ENCODE data around the gene POLR2E.

Gene POLR2E

DNA sequence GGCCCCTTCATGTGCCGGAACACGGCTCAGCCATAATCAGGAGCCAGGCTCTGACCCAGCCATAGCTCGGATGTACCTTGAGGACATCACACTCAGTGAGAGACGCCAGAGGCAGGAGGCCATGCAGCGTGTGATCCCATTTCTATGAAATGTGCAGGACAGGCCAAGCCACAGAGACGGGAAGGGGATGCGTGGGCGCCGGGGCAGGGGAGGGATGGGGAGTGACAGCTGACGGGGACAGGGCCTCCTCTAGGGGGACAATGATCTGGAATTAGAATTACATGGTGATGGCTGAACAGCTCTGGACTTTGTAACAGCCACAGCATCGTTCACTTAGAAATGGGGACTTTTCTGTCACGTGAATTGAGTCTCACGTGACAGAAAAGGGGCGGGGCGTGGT is 44.0 kb upstream of the POLR2E start:
- H3K27ac ChIP-seq: no peak overlapping the region
- peaks cover 15% of the 10 kb centered on the region for H3K36me3 ChIP-seq (replicated peaks)
- in situ Hi-C loops (cut with HindIII; ENCODE audit: low pct_ligation_motif_present, low sequenced_read_pairs): no loop called here
- no peak overlapping the region for H3K4me3 ChIP-seq (ENCODE audit: low read depth, low read length)
- no peaks in the 10 kb centered on the region for H3K27me3 ChIP-seq (replicated peaks)
- DNase-seq: no peak
- TF ChIP-seq, protein P1, sequence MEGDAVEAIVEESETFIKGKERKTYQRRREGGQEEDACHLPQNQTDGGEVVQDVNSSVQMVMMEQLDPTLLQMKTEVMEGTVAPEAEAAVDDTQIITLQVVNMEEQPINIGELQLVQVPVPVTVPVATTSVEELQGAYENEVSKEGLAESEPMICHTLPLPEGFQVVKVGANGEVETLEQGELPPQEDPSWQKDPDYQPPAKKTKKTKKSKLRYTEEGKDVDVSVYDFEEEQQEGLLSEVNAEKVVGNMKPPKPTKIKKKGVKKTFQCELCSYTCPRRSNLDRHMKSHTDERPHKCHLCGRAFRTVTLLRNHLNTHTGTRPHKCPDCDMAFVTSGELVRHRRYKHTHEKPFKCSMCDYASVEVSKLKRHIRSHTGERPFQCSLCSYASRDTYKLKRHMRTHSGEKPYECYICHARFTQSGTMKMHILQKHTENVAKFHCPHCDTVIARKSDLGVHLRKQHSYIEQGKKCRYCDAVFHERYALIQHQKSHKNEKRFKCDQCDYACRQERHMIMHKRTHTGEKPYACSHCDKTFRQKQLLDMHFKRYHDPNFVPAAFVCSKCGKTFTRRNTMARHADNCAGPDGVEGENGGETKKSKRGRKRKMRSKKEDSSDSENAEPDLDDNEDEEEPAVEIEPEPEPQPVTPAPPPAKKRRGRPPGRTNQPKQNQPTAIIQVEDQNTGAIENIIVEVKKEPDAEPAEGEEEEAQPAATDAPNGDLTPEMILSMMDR (IDR thresholded peaks at IDR 0.05; ENCODE audit: low read depth, low read length, missing control alignments): no peak

DNA sequence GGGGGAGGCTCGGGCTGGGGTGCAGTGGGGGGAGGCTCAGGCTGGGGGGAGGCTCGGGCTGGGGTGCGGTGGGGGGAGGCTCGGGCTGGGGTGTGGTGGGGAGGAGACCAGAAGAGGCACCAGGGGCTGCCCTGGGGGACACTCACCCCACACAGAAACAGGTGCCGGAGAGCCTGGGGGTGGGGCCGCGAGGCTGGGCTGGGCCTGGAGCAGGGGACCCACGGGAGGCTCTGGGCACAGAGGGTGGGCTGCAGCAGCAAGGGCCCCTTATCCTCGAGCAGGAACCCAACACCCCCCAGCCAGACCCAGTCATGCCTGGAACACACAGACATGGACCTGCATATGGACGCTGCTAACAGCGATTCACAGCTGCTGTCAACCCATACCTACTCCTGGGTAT is 42.9 kb upstream of the POLR2E start:
- Histone ChIP-seq H3K27ac (no peak overlapping the region), H3K27me3 (replicated peaks) (no peaks in the 10 kb centered on the region), H3K36me3 (replicated peaks) (peaks cover 10% of the 10 kb centered on the region), H3K4me3 (ENCODE audit: low read depth, low read length) (no peak overlapping the region)
- in situ Hi-C loops (cut with HindIII; ENCODE audit: low pct_ligation_motif_present, low sequenced_read_pairs): no loop called here
- TF ChIP-seq, protein P1 (IDR thresholded peaks at IDR 0.05; ENCODE audit: low read depth, low read length, missing control alignments): no peak
- no peak for DNase-seq

DNA sequence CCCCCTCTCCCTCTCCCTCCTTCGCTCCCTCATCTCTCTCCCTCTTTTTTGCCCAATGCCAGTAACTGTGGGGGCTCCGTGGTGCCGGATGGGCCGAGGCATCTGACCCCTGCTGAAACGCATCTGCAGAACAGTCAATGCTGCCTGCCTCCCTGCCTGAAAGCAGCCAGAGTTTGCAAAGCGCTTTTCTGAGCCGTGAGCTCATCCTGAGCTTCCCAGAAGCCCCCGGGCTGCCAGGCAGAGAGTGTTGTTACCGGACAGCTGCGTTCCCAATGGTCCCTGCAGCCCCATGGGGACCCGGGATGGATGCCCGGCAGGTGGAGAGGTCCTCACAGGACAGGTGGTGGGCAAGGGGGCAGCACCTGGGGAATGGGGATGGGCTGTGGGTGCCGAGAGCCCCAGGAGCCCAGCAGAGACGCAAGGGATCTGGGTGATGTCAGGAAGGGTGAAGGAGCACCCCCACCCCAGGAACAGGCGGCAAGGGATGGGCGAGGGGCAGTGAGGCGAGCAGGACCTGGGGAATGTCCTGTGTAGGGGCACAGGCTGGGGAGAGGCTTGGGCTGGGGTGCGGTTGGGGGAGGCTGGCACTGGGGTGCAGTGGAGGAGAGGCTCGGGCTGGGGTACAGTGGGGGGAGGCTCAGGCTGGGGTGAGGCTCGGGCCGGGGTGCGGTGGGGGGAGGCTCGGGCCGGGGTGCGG is 41.6 kb upstream of the POLR2E start:
- TF ChIP-seq, protein P1 (IDR thresholded peaks at IDR 0.05; ENCODE audit: low read depth, low read length, missing control alignments): no peak
- DNase-seq: no peak
- in situ Hi-C loops (cut with HindIII; ENCODE audit: low pct_ligation_motif_present, low sequenced_read_pairs): no loop called here
- Histone ChIP-seq H3K36me3 (replicated peaks) (peaks cover 3% of the 10 kb centered on the region), H3K27me3 (replicated peaks) (no peaks in the 10 kb centered on the region), H3K4me3 (ENCODE audit: low read depth, low read length) (no peak overlapping the region), H3K27ac (no peak overlapping the region)

DNA sequence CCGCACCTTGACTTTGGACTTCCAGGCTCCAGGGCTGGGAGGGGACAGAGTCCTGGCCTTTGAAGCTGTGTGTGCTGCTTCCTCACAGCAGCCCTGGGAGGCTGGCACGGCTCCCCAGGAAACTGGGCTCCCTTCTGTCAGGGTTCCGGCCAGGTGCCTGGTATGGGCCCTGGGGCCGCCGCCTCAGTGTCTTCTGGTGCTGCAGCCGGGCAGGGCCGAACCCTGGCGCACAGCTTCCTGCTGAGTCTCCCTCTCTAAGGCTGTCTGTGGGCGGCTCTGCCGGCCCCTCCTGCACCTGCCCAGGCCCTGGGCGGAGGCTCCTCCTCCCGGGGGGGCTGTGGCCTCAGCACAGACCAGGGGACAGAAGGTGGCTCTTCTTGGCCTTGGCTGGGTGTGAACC is 41.0 kb upstream of the POLR2E start:
- Histone ChIP-seq H3K27ac (no peak overlapping the region), H3K4me3 (ENCODE audit: low read depth, low read length) (no peak overlapping the region), H3K36me3 (replicated peaks) (peaks cover 3% of the 10 kb centered on the region), H3K27me3 (replicated peaks) (no peaks in the 10 kb centered on the region)
- no peak for DNase-seq
- in situ Hi-C loops (cut with HindIII; ENCODE audit: low pct_ligation_motif_present, low sequenced_read_pairs): no loop called here
- TF ChIP-seq, protein P1 (IDR thresholded peaks at IDR 0.05; ENCODE audit: low read depth, low read length, missing control alignments): no peak

DNA sequence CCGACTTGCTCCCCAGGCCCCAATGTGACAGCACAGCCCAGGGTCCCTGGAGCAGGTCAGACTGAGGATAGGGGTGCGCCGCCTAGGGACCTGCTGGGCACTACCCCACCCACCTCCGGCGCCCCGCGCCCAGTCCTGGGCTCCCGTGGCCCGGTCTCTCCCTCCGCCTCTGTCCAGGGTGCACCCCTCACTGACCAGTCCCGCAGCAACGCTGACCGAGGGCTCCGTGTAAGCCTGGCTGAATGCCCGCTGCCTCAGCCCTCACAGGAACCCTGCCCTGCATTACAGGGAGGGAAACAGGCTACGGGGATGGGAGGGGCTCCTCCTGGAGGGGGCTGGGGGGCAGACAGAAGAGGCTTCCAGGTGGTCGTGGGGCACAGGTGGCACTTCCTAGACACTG is 40.3 kb upstream of the POLR2E start:
- in situ Hi-C loops (cut with HindIII; ENCODE audit: low pct_ligation_motif_present, low sequenced_read_pairs): no loop called here
- H3K27me3 ChIP-seq (replicated peaks): no peaks in the 10 kb centered on the region
- no peak overlapping the region for H3K4me3 ChIP-seq (ENCODE audit: low read depth, low read length)
- no peak for DNase-seq
- no peaks in the 10 kb centered on the region for H3K36me3 ChIP-seq (replicated peaks)
- H3K27ac ChIP-seq: no peak overlapping the region
- TF ChIP-seq, protein P1 (IDR thresholded peaks at IDR 0.05; ENCODE audit: low read depth, low read length, missing control alignments): no peak

DNA sequence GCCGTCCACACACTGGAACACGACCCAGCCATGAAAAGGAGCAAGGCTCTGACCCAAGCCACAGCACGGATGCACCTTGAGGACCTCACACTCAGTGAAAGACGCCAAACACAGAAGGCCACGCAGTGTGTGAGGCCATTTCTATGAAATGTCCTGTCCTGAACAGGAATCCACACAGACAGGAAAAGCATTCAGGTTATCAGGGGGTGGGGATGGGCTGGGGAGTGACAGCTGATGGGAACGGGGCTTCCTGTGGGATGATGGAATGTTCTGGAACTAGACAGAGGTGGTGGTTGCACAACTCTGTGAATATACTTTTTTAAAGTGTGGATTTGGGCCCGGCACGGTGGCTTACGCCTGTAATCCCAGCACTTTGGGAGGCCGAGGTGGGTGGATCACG is 39.3 kb upstream of the POLR2E start:
- no peaks in the 10 kb centered on the region for H3K36me3 ChIP-seq (replicated peaks)
- H3K27me3 ChIP-seq (replicated peaks): no peaks in the 10 kb centered on the region
- no peak overlapping the region for H3K4me3 ChIP-seq (ENCODE audit: low read depth, low read length)
- no peak overlapping the region for H3K27ac ChIP-seq
- TF ChIP-seq, protein P1 (IDR thresholded peaks at IDR 0.05; ENCODE audit: low read depth, low read length, missing control alignments): no peak
- in situ Hi-C loops (cut with HindIII; ENCODE audit: low pct_ligation_motif_present, low sequenced_read_pairs): no loop called here
- no peak for DNase-seq
